HepG2 (cell line): ENCODE data around the gene GPR162. TPM values are rescaled to one million over a fixed set of nuclear protein-coding genes. Genes with fewer than 3 reads are reported as not detected.

Experiments used
- FOSL2 ChIP-seq: sonication (generic); formaldehyde crosslinking; IDR thresholded peaks from 2 replicates; pipeline ENCODE4 v1.4.0; 2020; ENCODE audit warnings: missing genetic modification reagents
- FOXA1 ChIP-seq, 2 experiments: fragments of 450-650 bp in 1 of 2; sonication (generic) in 1 of 2; formaldehyde crosslinking in 1 of 2; IDR thresholded peaks; 2 replicates each; pipeline versions ENCODE4 v1.4.0 to v1.6.1; 2016 to 2020; ENCODE audit warnings: missing genetic modification reagents in 1 of 2
- FOXC1 ChIP-seq: sonication (generic); formaldehyde crosslinking; IDR thresholded peaks from 2 replicates; pipeline ENCODE4 v1.8.0; 2022; ENCODE audit warnings: mild to moderate bottlenecking, missing genetic modification reagents, borderline replicate concordance
- GFI1 ChIP-seq: sonication (generic); formaldehyde crosslinking; IDR thresholded peaks from 2 replicates; pipeline ENCODE4 v1.5.0; 2020; ENCODE audit warnings: missing genetic modification reagents, mild to moderate bottlenecking, borderline replicate concordance
- MTA1 ChIP-seq: sonication (generic); formaldehyde crosslinking; IDR thresholded peaks from 2 replicates; pipeline ENCODE4 v1.4.0; 2020; ENCODE audit warnings: missing genetic modification reagents, mild to moderate bottlenecking, borderline replicate concordance
- SIN3B ChIP-seq: fragments of 150-350 bp; IDR thresholded peaks from 2 replicates; pipeline ENCODE4 v1.6.1; 2014; ENCODE audit warnings: low read length
- SNAI1 ChIP-seq: sonication (generic); formaldehyde crosslinking; IDR thresholded peaks from 2 replicates; pipeline ENCODE4 v1.5.0; 2020; ENCODE audit warnings: mild to moderate bottlenecking, missing genetic modification reagents, borderline replicate concordance
- SPEN ChIP-seq: sonication (generic); formaldehyde crosslinking; IDR thresholded peaks from 2 replicates; pipeline ENCODE4 v1.5.1; 2020; ENCODE audit warnings: low read depth, mild to moderate bottlenecking, missing genetic modification reagents
- ZIK1 ChIP-seq: sonication (generic); formaldehyde crosslinking; IDR thresholded peaks from 2 replicates; pipeline ENCODE4 v1.5.0; 2020; ENCODE audit warnings: mild to moderate bottlenecking, low read depth, missing genetic modification reagents, borderline replicate concordance
- ZKSCAN1 ChIP-seq: fragments of 150-350 bp; IDR thresholded peaks from 2 replicates; pipeline ENCODE4 v1.6.1; 2014; ENCODE audit warnings: low read length
- ZNF605 ChIP-seq: sonication (generic); formaldehyde crosslinking; IDR thresholded peaks from 2 replicates; pipeline ENCODE4 v1.8.0; 2022; ENCODE audit warnings: mild to moderate bottlenecking, missing genetic modification reagents
- ZNF703 ChIP-seq: sonication (generic); formaldehyde crosslinking; IDR thresholded peaks from 2 replicates; pipeline ENCODE4 v1.5.1; 2020; ENCODE audit warnings: missing genetic modification reagents, mild to moderate bottlenecking, moderate library complexity, borderline replicate concordance
- ZNF891 ChIP-seq: sonication (generic); formaldehyde crosslinking; IDR thresholded peaks from 2 replicates; pipeline ENCODE4 v1.5.0; 2020; ENCODE audit warnings: mild to moderate bottlenecking, missing genetic modification reagents
- ZSCAN25 ChIP-seq: sonication (generic); formaldehyde crosslinking; IDR thresholded peaks from 2 replicates; pipeline ENCODE4 v1.8.0; 2022; ENCODE audit warnings: mild to moderate bottlenecking, missing genetic modification reagents
- polyA plus RNA-seq, 8 experiments: library from polyadenylated mRNA; depleted of rRNA in 3 of 8; stranded (reverse) in 7 of 8; unstranded in 1 of 8; fragments of >200 nt; fragmentation: Illumina TruSeq in 4 of 8; extraction: Trizol in 4 of 8; gene quantifications; 2 replicates each; pipeline versions ENCODE4 v1.2.1 to v1.2.3, GENCODE V29; 2011 to 2016; ENCODE audit warnings: low read depth in 4 of 8, missing spikeins in 1 of 8, mixed read lengths in 1 of 8; ENCODE audit not compliant: insufficient read depth in 1 of 8
- total RNA-seq, 5 experiments: library from RNA; depleted of rRNA; stranded (reverse); fragments of >200 nt; fragmentation: Illumina TruSeq; extraction: Trizol; gene quantifications; 2 replicates each; pipeline ENCODE4 v1.2.3, GENCODE V29; 2016; ENCODE audit warnings: low read depth in 1 of 5
- TF ChIP-seq, protein P1 (sequence below), 2 experiments: sonication (generic) in 1 of 2; formaldehyde crosslinking in 1 of 2; IDR thresholded peaks; 2 replicates each; pipeline versions ENCODE4 v1.4.0 to v1.6.1; 2018 to 2020; ENCODE audit warnings: missing genetic modification reagents in 2 of 2, borderline replicate concordance in 1 of 2, low read depth in 1 of 2, mild to moderate bottlenecking in 1 of 2, missing biosample characterization in 1 of 2
- TF ChIP-seq, protein P2 (sequence below): sonication (generic); formaldehyde crosslinking; IDR thresholded peaks from 2 replicates; pipeline ENCODE4 v1.4.0; 2020; ENCODE audit warnings: missing genetic modification reagents
- TF ChIP-seq, protein P3 (sequence below): sonication (generic); formaldehyde crosslinking; IDR thresholded peaks from 2 replicates; pipeline ENCODE4 v1.4.0; 2020; ENCODE audit warnings: low read depth, missing genetic modification reagents
- TF ChIP-seq, protein P4 (sequence below): sonication (generic); formaldehyde crosslinking; IDR thresholded peaks from 2 replicates; pipeline ENCODE4 v1.8.1; 2023; ENCODE audit warnings: missing genetic modification reagents, inconsistent platforms, borderline replicate concordance
- TF ChIP-seq, protein P5 (sequence below): IDR thresholded peaks from 2 replicates; pipeline ENCODE4 v1.6.1; 2018; ENCODE audit warnings: missing genetic modification reagents, mild to moderate bottlenecking, missing compliant biosample characterization

Gene GPR162
- total and polyA plus RNA-seq, 2 of the 13 experiments (the other 11 are each of a cell fraction or from before 2014, with no cell fraction given), result 0.08 TPM; not detected in 1

DNA sequence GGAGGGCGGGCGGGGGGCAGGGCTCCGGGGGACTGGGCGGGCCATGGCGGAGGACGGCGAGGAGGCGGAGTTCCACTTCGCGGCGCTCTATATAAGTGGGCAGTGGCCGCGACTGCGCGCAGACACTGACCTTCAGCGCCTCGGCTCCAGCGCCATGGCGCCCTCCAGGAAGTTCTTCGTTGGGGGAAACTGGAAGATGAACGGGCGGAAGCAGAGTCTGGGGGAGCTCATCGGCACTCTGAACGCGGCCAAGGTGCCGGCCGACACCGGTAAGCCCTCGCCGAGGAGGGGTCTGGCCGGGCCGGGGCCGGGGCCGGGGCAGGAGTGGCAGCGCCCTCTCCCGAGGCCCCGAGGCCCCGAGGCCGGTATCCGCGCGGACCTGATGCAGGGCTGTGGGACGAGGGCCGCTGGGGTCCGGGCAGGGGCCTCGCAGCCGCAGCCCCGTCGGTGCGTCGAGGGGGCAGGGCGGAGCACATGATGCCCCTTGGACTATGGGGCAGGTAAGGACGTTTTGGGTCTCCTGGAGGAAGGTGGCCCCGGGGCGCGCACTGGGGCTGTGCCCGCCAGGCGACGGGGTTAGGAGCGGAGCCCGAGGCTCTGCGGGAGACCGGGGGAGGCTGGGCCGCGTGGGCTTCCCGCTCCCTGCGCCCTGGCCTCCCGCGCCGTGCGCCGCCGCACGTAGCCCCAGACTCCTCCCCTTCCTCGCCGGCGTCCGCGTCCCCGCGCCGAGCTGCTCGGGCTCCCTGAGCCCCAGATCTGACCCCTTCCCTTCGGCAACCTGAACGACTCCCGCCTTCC, 46.0 kb downstream of the GPR162 start, which contains the start of gene TPI1 (continued):
- TF ChIP-seq, protein P1, sequence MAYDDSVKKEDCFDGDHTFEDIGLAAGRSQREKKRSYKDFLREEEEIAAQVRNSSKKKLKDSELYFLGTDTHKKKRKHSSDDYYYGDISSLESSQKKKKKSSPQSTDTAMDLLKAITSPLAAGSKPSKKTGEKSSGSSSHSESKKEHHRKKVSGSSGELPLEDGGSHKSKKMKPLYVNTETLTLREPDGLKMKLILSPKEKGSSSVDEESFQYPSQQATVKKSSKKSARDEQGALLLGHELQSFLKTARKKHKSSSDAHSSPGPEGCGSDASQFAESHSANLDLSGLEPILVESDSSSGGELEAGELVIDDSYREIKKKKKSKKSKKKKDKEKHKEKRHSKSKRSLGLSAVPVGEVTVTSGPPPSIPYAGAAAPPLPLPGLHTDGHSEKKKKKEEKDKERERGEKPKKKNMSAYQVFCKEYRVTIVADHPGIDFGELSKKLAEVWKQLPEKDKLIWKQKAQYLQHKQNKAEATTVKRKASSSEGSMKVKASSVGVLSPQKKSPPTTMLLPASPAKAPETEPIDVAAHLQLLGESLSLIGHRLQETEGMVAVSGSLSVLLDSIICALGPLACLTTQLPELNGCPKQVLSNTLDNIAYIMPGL (CRISPR knock-in tag; IDR thresholded peaks at IDR 0.05; ENCODE audit: borderline replicate concordance in 1 of 2, low read depth in 1 of 2), result peak; percentile 48 to 76; a peak in 3 of 4 replicates
- TF ChIP-seq MTA1 (CRISPR knock-in tag) (0 out of 2 replicates have a peak, but pooled peaks have one; percentile 5), ZSCAN25 (CRISPR knock-in tag) (peak; percentile 34; the same call in 1 of the 2 replicates), ZNF891 (CRISPR knock-in tag) (peak; percentile 19; the same call in 1 of the 2 replicates), ZNF703 (CRISPR knock-in tag) (peak; percentile 91; the same call in 1 of the 2 replicates), ZIK1 (CRISPR knock-in tag) (no peak; the same call in 1 of the 2 replicates), FOXA1 (IDR thresholded peaks at IDR 0.05) (no peak), FOXA1 (CRISPR knock-in tag; IDR thresholded peaks at IDR 0.05) (no peak), SIN3B (0 out of 2 replicates have a peak, but pooled peaks have one; percentile 55), FOSL2 (CRISPR knock-in tag) (peak; percentile 22; the same call in 1 of the 2 replicates), SPEN (CRISPR knock-in tag) (no peak; the same call in 1 of the 2 replicates), ZKSCAN1 (no peak), FOXC1 (CRISPR knock-in tag) (peak; percentile 52; the same call in 1 of the 2 replicates), GFI1 (CRISPR knock-in tag) (0 out of 2 replicates have a peak, but pooled peaks have one; percentile 26), SNAI1 (CRISPR knock-in tag) (0 out of 2 replicates have a peak, but pooled peaks have one; percentile 52), ZNF605 (0 out of 2 replicates have a peak, but pooled peaks have one; percentile 72)
- TF ChIP-seq, protein P2, sequence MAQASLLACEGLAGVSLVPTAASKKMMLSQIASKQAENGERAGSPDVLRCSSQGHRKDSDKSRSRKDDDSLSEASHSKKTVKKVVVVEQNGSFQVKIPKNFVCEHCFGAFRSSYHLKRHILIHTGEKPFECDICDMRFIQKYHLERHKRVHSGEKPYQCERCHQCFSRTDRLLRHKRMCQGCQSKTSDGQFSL (CRISPR knock-in tag), result no peak
- TF ChIP-seq, protein P3, sequence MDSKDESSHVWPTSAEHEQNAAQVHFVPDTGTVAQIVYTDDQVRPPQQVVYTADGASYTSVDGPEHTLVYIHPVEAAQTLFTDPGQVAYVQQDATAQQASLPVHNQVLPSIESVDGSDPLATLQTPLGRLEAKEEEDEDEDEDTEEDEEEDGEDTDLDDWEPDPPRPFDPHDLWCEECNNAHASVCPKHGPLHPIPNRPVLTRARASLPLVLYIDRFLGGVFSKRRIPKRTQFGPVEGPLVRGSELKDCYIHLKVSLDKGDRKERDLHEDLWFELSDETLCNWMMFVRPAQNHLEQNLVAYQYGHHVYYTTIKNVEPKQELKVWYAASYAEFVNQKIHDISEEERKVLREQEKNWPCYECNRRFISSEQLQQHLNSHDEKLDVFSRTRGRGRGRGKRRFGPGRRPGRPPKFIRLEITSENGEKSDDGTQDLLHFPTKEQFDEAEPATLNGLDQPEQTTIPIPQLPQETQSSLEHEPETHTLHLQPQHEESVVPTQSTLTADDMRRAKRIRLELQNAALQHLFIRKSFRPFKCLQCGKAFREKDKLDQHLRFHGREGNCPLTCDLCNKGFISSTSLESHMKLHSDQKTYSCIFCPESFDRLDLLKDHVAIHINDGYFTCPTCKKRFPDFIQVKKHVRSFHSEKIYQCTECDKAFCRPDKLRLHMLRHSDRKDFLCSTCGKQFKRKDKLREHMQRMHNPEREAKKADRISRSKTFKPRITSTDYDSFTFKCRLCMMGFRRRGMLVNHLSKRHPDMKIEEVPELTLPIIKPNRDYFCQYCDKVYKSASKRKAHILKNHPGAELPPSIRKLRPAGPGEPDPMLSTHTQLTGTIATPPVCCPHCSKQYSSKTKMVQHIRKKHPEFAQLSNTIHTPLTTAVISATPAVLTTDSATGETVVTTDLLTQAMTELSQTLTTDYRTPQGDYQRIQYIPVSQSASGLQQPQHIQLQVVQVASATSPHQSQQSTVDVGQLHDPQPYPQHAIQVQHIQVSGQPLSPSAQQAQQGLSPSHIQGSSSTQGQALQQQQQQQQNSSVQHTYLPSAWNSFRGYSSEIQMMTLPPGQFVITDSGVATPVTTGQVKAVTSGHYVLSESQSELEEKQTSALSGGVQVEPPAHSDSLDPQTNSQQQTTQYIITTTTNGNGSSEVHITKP (CRISPR knock-in tag), result no peak
- TF ChIP-seq, protein P4, sequence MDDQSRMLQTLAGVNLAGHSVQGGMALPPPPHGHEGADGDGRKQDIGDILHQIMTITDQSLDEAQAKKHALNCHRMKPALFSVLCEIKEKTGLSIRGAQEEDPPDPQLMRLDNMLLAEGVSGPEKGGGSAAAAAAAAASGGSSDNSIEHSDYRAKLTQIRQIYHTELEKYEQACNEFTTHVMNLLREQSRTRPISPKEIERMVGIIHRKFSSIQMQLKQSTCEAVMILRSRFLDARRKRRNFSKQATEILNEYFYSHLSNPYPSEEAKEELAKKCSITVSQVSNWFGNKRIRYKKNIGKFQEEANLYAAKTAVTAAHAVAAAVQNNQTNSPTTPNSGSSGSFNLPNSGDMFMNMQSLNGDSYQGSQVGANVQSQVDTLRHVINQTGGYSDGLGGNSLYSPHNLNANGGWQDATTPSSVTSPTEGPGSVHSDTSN (CRISPR knock-in tag), result peak; percentile 57; the same call in 1 of the 2 replicates
- TF ChIP-seq, protein P5, sequence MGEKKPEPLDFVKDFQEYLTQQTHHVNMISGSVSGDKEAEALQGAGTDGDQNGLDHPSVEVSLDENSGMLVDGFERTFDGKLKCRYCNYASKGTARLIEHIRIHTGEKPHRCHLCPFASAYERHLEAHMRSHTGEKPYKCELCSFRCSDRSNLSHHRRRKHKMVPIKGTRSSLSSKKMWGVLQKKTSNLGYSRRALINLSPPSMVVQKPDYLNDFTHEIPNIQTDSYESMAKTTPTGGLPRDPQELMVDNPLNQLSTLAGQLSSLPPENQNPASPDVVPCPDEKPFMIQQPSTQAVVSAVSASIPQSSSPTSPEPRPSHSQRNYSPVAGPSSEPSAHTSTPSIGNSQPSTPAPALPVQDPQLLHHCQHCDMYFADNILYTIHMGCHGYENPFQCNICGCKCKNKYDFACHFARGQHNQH, result peak; percentile 57
